Measurements from ENCODE around the gene HOXC13.
A peak's percentile ranks its signal among the peaks of the same experiment; 100 is the strongest.

The HOXC13 gene

GRCh38 chr12:53989227-53990113 lies 50.8 kb downstream of the HOXC13 start:
- Histone ChIP-seq H3K27me3 (ENCODE audit: low read depth, low read length) (peaks cover 95% of the 10 kb centered on the region), H3K36me3 (ENCODE audit: control insufficient read depth in 1 of 2, insufficient read depth in 2 of 2, low read length in 2 of 2) (no peaks in the 10 kb centered on the region), H3K9me3 (ENCODE audit: control insufficient read depth in 1 of 2, low read length in 2 of 2) (no peaks in the 10 kb centered on the region), H3K4me1 (ENCODE audit: control insufficient read depth in 1 of 2, insufficient read depth in 2 of 2, low read length in 2 of 2) (peaks cover 0 to 24% of the 10 kb centered on the region in 2 donors), H3K4me3 (ENCODE audit: low read depth in 1 of 2, low read length in 2 of 2) (no peak overlapping the region), H3K27ac (ENCODE audit: low read length) (no peak overlapping the region)

GRCh38 chr12:53990311-53991076 lies 51.9 kb downstream of the HOXC13 start:
- Histone ChIP-seq H3K4me1 (ENCODE audit: control insufficient read depth in 1 of 2, insufficient read depth in 2 of 2, low read length in 2 of 2) (peaks cover 0 to 27% of the 10 kb centered on the region in 2 donors), H3K4me3 (ENCODE audit: low read depth in 1 of 2, low read length in 2 of 2) (no peak overlapping the region), H3K27ac (ENCODE audit: low read length) (no peak overlapping the region), H3K27me3 (ENCODE audit: low read depth, low read length) (peaks cover 98% of the 10 kb centered on the region), H3K36me3 (ENCODE audit: control insufficient read depth in 1 of 2, insufficient read depth in 2 of 2, low read length in 2 of 2) (no peaks in the 10 kb centered on the region), H3K9me3 (ENCODE audit: control insufficient read depth in 1 of 2, low read length in 2 of 2) (no peaks in the 10 kb centered on the region)

- H3K27me3 ChIP-seq (ENCODE audit: low read depth, low read length), result peaks cover 98% of the 10 kb centered on the region
- H3K9me3 ChIP-seq (ENCODE audit: control insufficient read depth in 1 of 2, low read length in 2 of 2), result no peaks in the 10 kb centered on the region
- no peaks in the 10 kb centered on the region for H3K36me3 ChIP-seq (ENCODE audit: control insufficient read depth in 1 of 2, insufficient read depth in 2 of 2, low read length in 2 of 2)
- no peak overlapping the region for H3K27ac ChIP-seq (ENCODE audit: low read length)
- no peak overlapping the region for H3K4me3 ChIP-seq (ENCODE audit: low read depth in 1 of 2, low read length in 2 of 2)
- H3K4me1 ChIP-seq (ENCODE audit: control insufficient read depth in 1 of 2, insufficient read depth in 2 of 2, low read length in 2 of 2), result peaks cover 0 to 25% of the 10 kb centered on the region in 2 donors
Measured at GRCh38 chr12:53991077-53991460, 52.4 kb downstream of the HOXC13 start.

GRCh38 chr12:53992377-53992889 lies 53.8 kb downstream of the HOXC13 start:
- Histone ChIP-seq H3K9me3 (ENCODE audit: control insufficient read depth in 1 of 2, low read length in 2 of 2) (no peaks in the 10 kb centered on the region), H3K4me1 (ENCODE audit: control insufficient read depth in 1 of 2, insufficient read depth in 2 of 2, low read length in 2 of 2) (peaks cover 0 to 26% of the 10 kb centered on the region in 2 donors), H3K27ac (ENCODE audit: low read length) (no peak overlapping the region), H3K4me3 (ENCODE audit: low read depth in 1 of 2, low read length in 2 of 2) (no peak overlapping the region), H3K36me3 (ENCODE audit: control insufficient read depth in 1 of 2, insufficient read depth in 2 of 2, low read length in 2 of 2) (no peaks in the 10 kb centered on the region), H3K27me3 (ENCODE audit: low read depth, low read length) (peaks cover 97% of the 10 kb centered on the region)

GRCh38 chr12:53993162-53994008 lies 54.8 kb downstream of the HOXC13 start:
- no peak overlapping the region for H3K27ac ChIP-seq (ENCODE audit: low read length)
- H3K4me1 ChIP-seq (ENCODE audit: control insufficient read depth in 1 of 2, insufficient read depth in 2 of 2, low read length in 2 of 2), result peaks cover 0 to 26% of the 10 kb centered on the region in 2 donors
- H3K36me3 ChIP-seq (ENCODE audit: control insufficient read depth in 1 of 2, insufficient read depth in 2 of 2, low read length in 2 of 2), result no peaks in the 10 kb centered on the region
- H3K4me3 ChIP-seq (ENCODE audit: low read depth in 1 of 2, low read length in 2 of 2), result no peak overlapping the region
- peaks cover 97% of the 10 kb centered on the region for H3K27me3 ChIP-seq (ENCODE audit: low read depth, low read length)
- H3K9me3 ChIP-seq (ENCODE audit: control insufficient read depth in 1 of 2, low read length in 2 of 2), result no peaks in the 10 kb centered on the region

- Histone ChIP-seq H3K9me3 (ENCODE audit: control insufficient read depth in 1 of 2, low read length in 2 of 2) (no peaks in the 10 kb centered on the region), H3K4me3 (ENCODE audit: low read depth in 1 of 2, low read length in 2 of 2) (no peak overlapping the region), H3K27me3 (ENCODE audit: low read depth, low read length) (peaks cover 97% of the 10 kb centered on the region), H3K36me3 (ENCODE audit: control insufficient read depth in 1 of 2, insufficient read depth in 2 of 2, low read length in 2 of 2) (no peaks in the 10 kb centered on the region), H3K27ac (ENCODE audit: low read length) (no peak overlapping the region), H3K4me1 (ENCODE audit: control insufficient read depth in 1 of 2, insufficient read depth in 2 of 2, low read length in 2 of 2) (peaks cover 0 to 26% of the 10 kb centered on the region in 2 donors)
Measured at GRCh38 chr12:53994009-53994263, 55.3 kb downstream of the HOXC13 start.

GRCh38 chr12:53994264-53995001 lies 55.8 kb downstream of the HOXC13 start:
- Histone ChIP-seq H3K27me3 (ENCODE audit: low read depth, low read length) (peaks cover 94% of the 10 kb centered on the region), H3K9me3 (ENCODE audit: control insufficient read depth in 1 of 2, low read length in 2 of 2) (no peaks in the 10 kb centered on the region), H3K27ac (ENCODE audit: low read length) (no peak overlapping the region), H3K4me3 (ENCODE audit: low read depth in 1 of 2, low read length in 2 of 2) (peak overlapping the region in 1 of 2 donors; percentile 31), H3K36me3 (ENCODE audit: control insufficient read depth in 1 of 2, insufficient read depth in 2 of 2, low read length in 2 of 2) (no peaks in the 10 kb centered on the region), H3K4me1 (ENCODE audit: control insufficient read depth in 1 of 2, insufficient read depth in 2 of 2, low read length in 2 of 2) (peaks cover 0 to 26% of the 10 kb centered on the region in 2 donors)

GRCh38 chr12:53995002-53995377 lies 56.4 kb downstream of the HOXC13 start:
- peak overlapping the region; percentile 66 to 71 for H3K4me3 ChIP-seq (ENCODE audit: low read depth in 1 of 2, low read length in 2 of 2)
- peaks cover 0 to 3% of the 10 kb centered on the region in 2 donors for H3K36me3 ChIP-seq (ENCODE audit: control insufficient read depth in 1 of 2, insufficient read depth in 2 of 2, low read length in 2 of 2)
- H3K27me3 ChIP-seq (ENCODE audit: low read depth, low read length), result peaks cover 94% of the 10 kb centered on the region
- no peak overlapping the region for H3K27ac ChIP-seq (ENCODE audit: low read length)
- no peaks in the 10 kb centered on the region for H3K9me3 ChIP-seq (ENCODE audit: control insufficient read depth in 1 of 2, low read length in 2 of 2)
- H3K4me1 ChIP-seq (ENCODE audit: control insufficient read depth in 1 of 2, insufficient read depth in 2 of 2, low read length in 2 of 2), result peaks cover 0 to 29% of the 10 kb centered on the region in 2 donors

- Histone ChIP-seq H3K27ac (ENCODE audit: low read length) (no peak overlapping the region), H3K4me1 (ENCODE audit: control insufficient read depth in 1 of 2, insufficient read depth in 2 of 2, low read length in 2 of 2) (peaks cover 0 to 36% of the 10 kb centered on the region in 2 donors), H3K36me3 (ENCODE audit: control insufficient read depth in 1 of 2, insufficient read depth in 2 of 2, low read length in 2 of 2) (peaks cover 0 to 3% of the 10 kb centered on the region in 2 donors), H3K27me3 (ENCODE audit: low read depth, low read length) (peaks cover 94% of the 10 kb centered on the region), H3K4me3 (ENCODE audit: low read depth in 1 of 2, low read length in 2 of 2) (peak overlapping the region; percentile 66 to 71), H3K9me3 (ENCODE audit: control insufficient read depth in 1 of 2, low read length in 2 of 2) (no peaks in the 10 kb centered on the region)
Measured at GRCh38 chr12:53995378-53996239, 57.0 kb downstream of the HOXC13 start.
